Measurements from ENCODE around the gene SNTA1.
"Not testable (repeated sequence)": the region's sequence is repeated elsewhere in the genome, so short reads cannot be mapped to it uniquely, and the experiment has no call there.

The SNTA1 gene

DNA sequence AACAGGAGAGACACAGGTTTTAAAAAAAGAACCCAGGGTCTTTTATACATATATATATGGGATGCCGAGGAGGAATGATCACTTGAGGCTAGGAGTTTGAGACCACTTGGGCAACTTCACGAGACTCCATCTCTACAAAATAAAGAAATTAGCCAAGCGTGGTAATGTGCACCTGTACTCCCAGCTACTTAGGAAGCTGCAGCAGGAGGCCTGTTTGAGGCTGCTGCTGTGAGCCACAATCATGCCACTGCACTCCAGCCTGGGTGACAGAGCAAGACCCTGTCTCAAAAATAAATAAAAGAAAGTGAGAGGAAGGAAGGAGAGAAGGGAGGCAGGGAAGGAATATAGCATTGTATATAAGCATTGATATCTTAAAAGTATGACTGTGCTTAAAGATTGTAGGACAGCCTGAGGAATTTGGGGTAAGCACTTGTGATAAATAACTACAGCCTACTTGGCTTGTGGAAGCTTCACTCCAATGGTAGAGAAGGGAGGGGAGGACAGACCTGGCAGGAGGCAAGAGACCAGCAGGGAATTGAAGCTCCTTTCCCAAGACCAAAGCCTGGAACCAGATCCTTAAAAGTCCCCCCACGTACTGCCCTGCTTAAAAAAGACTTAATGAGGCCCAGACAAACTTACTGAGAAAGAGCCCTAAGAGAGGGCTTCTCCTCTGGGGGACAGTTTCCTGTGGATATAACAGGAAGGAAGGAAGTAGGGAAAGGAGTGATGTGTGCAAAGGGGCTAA lies 2.5 kb upstream of the SNTA1 start:
- Histone ChIP-seq H3K9ac (ENCODE audit: low read depth, low read length) (no peak overlapping the region), H3K36me3 (ENCODE audit: insufficient read depth, low read length) (no peaks in the 10 kb centered on the region), H3K9me3 (ENCODE audit: control insufficient read depth, insufficient read depth, low read length) (no peaks in the 10 kb centered on the region), H3K4me1 (ENCODE audit: insufficient read depth, low read length) (no peaks in the 10 kb centered on the region)

DNA sequence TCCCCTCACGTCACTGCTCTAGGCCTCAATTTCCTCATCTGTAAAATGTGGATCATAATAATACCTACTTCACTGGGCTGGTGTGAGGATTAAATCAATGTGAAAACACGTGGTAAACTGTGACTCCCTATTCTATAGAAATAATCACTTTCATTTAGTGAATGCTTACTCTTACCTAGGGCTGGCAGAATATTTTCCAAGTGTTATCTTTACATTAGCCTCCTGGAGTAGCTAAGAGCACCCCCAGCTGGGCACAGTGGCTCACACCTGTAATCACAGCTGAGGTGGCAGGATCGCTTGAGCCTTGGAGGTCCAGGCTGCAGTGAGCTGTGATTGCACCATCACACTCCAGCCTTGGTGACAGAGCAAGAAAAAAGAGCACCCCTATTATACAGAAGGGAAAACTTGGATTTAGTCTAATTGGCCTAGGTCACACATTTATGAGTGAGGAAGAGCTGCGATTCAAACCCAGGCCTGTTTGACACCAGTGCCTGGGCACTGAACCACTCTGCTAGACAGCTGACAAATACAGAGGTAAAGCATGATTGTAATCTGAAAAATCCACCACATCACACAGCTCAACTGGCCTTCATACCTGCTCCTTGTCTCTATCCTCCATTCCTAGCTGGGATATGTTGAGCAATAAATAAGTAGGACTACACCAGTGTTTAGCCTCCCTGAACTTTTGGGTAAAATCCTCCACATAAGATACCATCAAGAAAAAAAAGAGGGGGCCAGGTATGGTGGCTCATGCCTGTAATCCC lies 1.4 kb upstream of the SNTA1 start:
- H3K36me3 ChIP-seq (ENCODE audit: insufficient read depth, low read length) = no peaks in the 10 kb centered on the region
- no peaks in the 10 kb centered on the region for H3K9me3 ChIP-seq (ENCODE audit: control insufficient read depth, insufficient read depth, low read length)
- H3K4me1 ChIP-seq (ENCODE audit: insufficient read depth, low read length) = no peaks in the 10 kb centered on the region
- H3K9ac ChIP-seq (ENCODE audit: low read depth, low read length) = peak overlapping the region; percentile 72; the same call in 1 of the 2 replicates

DNA sequence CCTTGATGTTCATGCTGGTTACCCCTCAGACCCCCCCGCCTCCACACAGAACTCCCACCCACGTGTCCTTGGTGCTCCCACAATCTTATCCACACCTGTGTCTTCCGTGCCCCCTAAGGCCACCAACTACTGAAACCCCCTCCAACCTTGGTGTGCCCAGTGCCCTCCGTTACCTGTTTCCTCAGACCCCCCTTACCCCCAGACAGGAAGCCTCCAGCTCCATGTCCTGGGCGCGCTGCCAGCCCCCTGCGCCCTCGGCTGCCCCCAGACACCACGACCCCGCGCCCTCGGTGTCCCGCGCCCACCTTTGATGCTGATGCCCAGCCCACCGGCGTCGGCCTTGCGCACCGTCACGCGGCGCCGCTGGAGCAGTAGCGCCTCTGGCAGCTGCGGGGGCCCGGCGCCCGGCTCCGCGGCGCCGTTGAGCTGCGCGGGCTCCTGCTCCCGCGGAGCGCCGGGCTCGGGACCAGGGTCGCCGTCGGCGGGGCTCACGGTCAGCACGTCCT lies 504 bp downstream of the SNTA1 start:
- Histone ChIP-seq H3K9ac (ENCODE audit: low read depth, low read length) (peak overlapping the region; percentile 87), H3K36me3 (ENCODE audit: insufficient read depth, low read length) (no peaks in the 10 kb centered on the region), H3K4me1 (ENCODE audit: insufficient read depth, low read length) (no peaks in the 10 kb centered on the region), H3K9me3 (ENCODE audit: control insufficient read depth, insufficient read depth, low read length) (no peaks in the 10 kb centered on the region)

DNA sequence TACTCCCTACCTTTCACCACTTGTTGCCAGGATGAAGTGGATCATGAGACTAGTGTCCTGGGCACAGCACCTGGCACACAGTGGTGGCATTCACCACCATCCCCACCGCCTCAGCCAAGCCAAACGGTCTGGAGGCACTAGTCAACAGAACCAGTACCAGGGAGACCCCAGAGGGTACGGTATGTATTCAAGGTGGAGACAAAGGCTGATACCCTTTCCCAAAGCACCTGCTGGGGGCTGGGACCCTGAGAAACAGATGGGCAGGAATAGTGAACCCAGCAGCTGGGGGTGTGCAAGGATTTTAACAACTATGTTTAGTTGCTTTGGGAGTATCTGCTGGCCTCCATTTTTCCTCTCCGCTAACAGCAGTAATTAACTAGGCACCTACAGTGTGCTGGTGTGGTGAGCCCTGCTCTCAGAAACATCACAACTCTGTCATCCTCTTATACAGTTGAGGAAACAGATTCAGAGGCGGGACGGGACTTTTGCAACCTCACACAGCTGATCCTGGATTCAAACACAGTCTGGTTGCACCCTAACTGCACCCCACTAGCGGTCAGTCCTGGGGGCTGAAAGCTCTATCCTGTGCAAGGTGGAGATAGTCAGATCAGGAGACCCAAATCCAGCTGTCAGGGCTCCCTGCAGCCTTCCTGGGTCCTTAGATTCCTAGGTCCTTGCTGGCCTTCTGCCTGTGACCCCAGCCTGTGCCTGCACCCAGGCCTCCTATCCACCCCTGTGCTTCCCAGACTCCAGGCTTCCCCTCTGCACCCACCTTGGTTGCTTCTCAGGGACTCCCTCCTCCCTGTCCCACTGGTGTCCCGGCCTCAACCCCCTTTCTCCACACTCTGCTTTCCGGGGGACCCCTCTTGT lies 1.2 kb downstream of the SNTA1 start:
- Histone ChIP-seq H3K9ac (ENCODE audit: low read depth, low read length) (peak overlapping the region; percentile 87; the same call in 1 of the 2 replicates), H3K9me3 (ENCODE audit: control insufficient read depth, insufficient read depth, low read length) (no peaks in the 10 kb centered on the region), H3K36me3 (ENCODE audit: insufficient read depth, low read length) (no peaks in the 10 kb centered on the region), H3K4me1 (ENCODE audit: insufficient read depth, low read length) (no peaks in the 10 kb centered on the region)

DNA sequence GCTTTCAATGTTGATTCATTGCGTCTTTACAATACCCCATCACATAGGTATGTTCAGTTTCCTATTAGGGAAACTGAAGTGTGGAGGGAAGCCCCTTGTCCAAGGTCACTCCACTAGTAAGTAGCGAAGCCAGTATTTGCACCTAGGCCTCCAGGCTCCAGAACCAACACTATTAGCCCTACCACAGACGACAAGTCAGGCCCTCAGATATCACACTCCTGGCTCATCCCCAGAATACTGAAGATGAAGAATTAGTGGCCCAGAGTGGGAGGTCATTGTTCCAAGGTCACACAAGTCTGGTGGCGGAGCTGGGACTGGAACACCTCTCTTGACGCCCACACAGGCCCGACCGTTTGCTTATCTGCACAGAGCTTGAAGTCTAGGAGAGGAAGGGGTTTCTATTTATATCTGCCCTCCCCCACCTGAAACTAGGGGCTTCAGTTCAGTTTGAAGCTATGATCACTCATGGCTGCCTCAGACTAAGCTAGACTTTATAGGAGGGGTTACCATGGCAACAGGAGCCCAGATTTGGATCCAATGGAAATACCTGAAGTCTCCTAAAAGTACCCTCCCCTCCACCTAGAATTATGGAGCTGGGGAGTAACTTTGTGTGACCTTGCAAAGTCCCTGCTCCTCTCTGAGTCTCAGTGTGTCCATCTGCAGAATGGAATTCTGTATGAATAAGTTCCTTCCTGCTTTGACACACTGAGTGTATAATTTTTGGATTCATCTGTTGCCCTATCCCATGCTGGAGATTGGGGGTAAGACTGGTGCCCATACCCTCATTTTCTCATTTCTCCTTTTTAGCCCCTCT lies 2.2 kb downstream of the SNTA1 start:
- H3K36me3 ChIP-seq (ENCODE audit: insufficient read depth, low read length) = no peaks in the 10 kb centered on the region
- H3K9ac ChIP-seq (ENCODE audit: low read depth, low read length) = no peak overlapping the region
- no peaks in the 10 kb centered on the region for H3K9me3 ChIP-seq (ENCODE audit: control insufficient read depth, insufficient read depth, low read length)
- no peaks in the 10 kb centered on the region for H3K4me1 ChIP-seq (ENCODE audit: insufficient read depth, low read length)

DNA sequence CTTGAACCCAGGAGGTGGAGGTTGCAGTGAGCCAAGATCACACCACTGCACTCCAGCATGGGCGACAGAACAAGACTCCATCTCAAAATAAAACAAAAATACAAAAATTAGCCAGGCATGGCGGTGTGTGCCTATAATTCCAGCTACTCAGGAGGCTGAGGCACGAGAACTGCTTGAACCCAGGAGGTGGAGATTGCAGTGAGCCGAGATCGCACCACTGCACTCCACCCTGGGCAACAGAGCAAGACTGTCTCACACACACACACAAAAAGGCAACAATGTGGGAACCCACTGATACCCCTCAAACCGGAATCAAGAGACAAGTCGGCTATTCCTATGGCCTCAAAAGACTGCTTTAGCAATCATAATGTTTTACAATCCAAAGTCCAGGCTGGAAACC lies 3.0 kb downstream of the SNTA1 start:
- not testable (repeated sequence) for H3K9me3 ChIP-seq (ENCODE audit: control insufficient read depth, insufficient read depth, low read length); H3K36me3 ChIP-seq (ENCODE audit: insufficient read depth, low read length); H3K9ac ChIP-seq (ENCODE audit: low read depth, low read length); H3K4me1 ChIP-seq (ENCODE audit: insufficient read depth, low read length)

DNA sequence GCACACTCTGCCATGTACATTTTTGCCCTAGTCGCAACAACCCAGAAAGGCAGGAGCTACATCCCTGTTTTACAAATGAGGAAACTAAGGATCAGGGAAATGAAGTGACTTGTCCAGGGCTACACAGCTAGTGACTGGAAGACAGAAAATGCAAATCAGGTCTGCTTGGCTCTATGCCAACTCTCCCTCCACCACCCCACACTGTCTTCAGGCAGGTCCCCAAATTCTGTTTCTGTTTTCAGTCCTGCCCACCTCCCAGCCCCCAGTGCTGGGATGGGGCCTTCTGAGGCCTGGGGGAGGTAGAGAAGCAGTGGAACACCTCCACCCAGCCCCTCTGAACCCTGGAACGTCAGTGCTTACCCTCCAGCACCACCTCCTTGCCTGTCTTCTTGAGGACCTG lies 5.1 kb downstream of the SNTA1 start:
- no peak overlapping the region for H3K9ac ChIP-seq (ENCODE audit: low read depth, low read length)
- no peaks in the 10 kb centered on the region for H3K4me1 ChIP-seq (ENCODE audit: insufficient read depth, low read length)
- no peaks in the 10 kb centered on the region for H3K36me3 ChIP-seq (ENCODE audit: insufficient read depth, low read length)
- no peaks in the 10 kb centered on the region for H3K9me3 ChIP-seq (ENCODE audit: control insufficient read depth, insufficient read depth, low read length)

DNA sequence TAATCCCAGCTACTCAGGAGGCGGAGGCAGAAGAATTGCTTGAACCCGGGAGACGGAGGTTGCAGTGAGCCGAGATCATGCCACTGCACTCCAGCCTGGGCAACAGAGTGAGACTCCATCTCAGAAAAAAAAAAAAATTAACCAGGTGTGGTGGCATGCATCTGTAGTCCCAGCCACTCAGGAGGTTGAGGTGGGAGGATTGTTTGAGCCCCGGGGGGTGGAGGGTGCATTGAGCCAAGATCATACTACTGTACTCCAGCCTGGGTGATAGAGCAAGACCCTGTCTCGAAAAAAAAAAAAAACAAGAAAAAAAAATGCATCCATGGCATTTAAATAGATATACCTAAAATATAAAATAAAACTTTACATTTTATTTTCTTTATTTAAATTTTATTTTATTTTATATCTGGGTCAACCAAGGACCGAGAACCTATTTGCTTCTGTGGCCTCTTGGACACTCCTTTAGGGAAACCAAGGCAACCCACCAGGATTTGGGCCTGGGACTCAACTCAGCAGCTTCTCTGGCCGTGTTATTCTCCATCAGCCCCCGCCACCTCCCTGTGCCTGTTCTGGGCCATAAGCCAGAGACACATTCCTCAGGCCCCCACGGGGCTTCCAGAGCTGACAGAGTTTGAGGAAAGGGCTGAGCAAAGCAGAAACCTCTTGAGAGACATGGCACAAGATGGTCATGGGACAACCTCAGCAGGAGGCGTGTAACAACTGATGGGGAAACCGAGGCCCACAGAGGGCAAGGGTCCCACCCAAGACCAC lies 6.2 kb downstream of the SNTA1 start:
- Histone ChIP-seq H3K9me3 (ENCODE audit: control insufficient read depth, insufficient read depth, low read length) (no peaks in the 10 kb centered on the region), H3K4me1 (ENCODE audit: insufficient read depth, low read length) (no peaks in the 10 kb centered on the region), H3K36me3 (ENCODE audit: insufficient read depth, low read length) (no peaks in the 10 kb centered on the region), H3K9ac (ENCODE audit: low read depth, low read length) (no peak overlapping the region)

DNA sequence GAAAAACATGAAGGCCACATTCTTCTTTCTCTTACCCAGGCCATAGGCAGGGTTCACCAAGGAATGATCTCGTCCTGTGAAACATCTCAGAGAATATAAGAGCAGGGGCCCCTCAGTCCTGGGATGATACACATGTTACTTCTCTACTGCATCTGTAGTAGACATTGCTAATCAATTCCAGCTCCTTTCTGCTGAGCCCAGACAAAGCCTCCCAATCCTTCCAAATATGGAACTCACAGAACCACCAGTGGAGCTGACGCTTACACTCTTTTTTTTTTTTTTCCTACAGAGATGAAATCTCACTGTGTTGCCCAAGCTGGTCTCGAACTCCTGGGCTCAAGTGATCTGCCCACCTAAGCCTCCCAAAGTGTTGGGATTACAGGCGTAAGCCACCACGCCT lies 9.1 kb downstream of the SNTA1 start:
- no peaks in the 10 kb centered on the region for H3K36me3 ChIP-seq (ENCODE audit: insufficient read depth, low read length)
- no peaks in the 10 kb centered on the region for H3K9me3 ChIP-seq (ENCODE audit: control insufficient read depth, insufficient read depth, low read length)
- no peaks in the 10 kb centered on the region for H3K4me1 ChIP-seq (ENCODE audit: insufficient read depth, low read length)
- no peak overlapping the region for H3K9ac ChIP-seq (ENCODE audit: low read depth, low read length)

DNA sequence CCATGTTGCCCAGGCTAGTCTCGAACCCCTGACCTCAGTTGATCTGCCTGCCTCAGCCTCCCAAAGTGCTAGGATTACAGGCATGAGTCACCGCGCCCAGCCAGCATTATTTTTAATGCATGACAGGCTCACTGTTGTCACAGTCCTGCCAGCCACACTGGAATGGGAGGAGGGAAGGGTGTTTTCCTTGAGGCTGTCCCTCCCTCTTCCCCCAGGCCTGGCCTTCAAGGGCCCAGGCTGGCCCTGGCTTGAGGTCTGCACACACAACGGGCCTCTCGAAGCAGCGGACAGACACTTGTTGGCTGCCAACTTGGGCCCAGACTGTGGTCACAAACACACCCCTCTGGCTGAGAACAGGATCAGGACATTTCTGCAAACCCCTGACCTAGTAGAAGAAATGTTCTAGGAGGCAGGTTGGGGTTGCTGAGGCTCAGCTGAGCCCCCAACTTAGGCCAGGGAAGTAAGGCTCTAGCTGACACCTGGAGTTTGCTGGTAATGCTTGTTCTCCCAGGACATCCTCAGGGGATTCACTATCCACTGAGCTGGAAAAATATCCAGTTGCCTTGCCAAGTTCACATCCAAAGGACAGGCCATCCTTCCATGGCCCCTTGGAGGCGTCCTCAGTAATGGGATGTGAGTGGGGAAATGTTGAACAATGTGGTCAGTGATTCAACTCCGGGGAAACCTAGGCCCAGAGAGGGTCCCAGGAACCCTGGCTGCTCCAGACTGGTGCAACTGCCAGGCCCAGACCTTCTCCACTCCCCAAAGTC lies 9.9 kb downstream of the SNTA1 start:
- Histone ChIP-seq H3K9me3 (ENCODE audit: control insufficient read depth, insufficient read depth, low read length) (no peaks in the 10 kb centered on the region), H3K9ac (ENCODE audit: low read depth, low read length) (no peak overlapping the region), H3K4me1 (ENCODE audit: insufficient read depth, low read length) (no peaks in the 10 kb centered on the region), H3K36me3 (ENCODE audit: insufficient read depth, low read length) (no peaks in the 10 kb centered on the region)

DNA sequence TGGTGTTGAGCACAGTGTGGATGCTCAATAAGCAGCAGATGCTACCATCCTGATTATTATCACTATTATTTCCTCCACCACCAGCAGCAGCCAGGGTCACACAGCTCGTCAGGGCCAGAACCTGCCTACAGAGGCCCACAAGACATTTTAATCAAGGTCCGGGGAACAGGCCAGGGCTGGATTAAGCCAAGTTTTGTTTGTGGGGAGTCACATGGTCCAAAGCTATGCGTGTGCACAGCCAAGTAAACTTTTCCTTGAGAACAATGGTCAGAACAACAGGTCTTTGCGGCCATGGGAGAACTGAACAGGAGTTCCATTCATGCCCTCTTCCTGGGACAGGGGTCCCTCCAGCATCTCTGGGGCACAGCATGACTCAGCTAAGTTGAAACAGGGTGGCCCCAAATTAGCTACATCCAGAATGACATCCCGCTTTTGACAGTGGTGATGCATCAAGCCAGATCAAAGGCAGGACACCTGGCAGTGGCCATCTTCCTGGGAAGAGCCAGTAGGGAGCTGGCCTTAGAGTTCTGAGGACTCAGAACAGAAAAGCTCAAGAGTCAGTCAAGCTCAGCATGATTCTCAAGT lies 11.7 kb downstream of the SNTA1 start:
- no peak overlapping the region for H3K9ac ChIP-seq (ENCODE audit: low read depth, low read length)
- no peaks in the 10 kb centered on the region for H3K9me3 ChIP-seq (ENCODE audit: control insufficient read depth, insufficient read depth, low read length)
- no peaks in the 10 kb centered on the region for H3K36me3 ChIP-seq (ENCODE audit: insufficient read depth, low read length)
- no peaks in the 10 kb centered on the region for H3K4me1 ChIP-seq (ENCODE audit: insufficient read depth, low read length)

DNA sequence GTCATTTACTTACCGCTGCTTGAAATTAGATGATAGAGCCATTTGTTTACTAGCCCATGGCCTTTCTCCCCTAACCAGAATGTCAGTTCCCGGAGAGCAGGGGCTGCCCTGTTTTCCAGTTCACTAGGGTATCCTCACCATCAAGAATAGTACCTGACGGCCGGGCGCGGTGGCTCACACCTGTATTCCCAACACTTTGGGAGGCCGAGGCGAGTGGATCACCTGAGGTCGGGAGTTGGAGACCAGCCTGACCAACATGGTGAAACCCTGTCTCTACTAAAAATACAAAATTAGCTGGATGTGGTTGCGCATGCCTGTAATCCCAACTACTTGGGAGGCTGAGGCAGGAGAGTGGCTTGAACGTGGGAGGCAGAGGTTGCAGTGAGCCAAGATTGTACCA lies 19.7 kb downstream of the SNTA1 start:
- not testable (repeated sequence) for H3K4me1 ChIP-seq (ENCODE audit: insufficient read depth, low read length); H3K9me3 ChIP-seq (ENCODE audit: control insufficient read depth, insufficient read depth, low read length); H3K36me3 ChIP-seq (ENCODE audit: insufficient read depth, low read length); H3K9ac ChIP-seq (ENCODE audit: low read depth, low read length)

Data from ES-I3 (cell line).